Stimulated activated CD8-positive, alpha-beta memory T cell treated with anti-CD3 and anti-CD28 coated beads, Interleukin-7, amount 100 ng/mL, for 1 hour (primary cell): Measurements from ENCODE around the gene GJB4.
"Not testable (repeated sequence)": the region's sequence is repeated elsewhere in the genome, so short reads cannot be mapped to it uniquely, and the experiment has no call there.

Source experiments
- DNase-seq, 2 donors: peaks; one replicate each; pipeline ENCODE4 v3.0.0-alpha.2; 2020; ENCODE audit warnings: low read depth in 2 of 2

Gene GJB4

DNA sequence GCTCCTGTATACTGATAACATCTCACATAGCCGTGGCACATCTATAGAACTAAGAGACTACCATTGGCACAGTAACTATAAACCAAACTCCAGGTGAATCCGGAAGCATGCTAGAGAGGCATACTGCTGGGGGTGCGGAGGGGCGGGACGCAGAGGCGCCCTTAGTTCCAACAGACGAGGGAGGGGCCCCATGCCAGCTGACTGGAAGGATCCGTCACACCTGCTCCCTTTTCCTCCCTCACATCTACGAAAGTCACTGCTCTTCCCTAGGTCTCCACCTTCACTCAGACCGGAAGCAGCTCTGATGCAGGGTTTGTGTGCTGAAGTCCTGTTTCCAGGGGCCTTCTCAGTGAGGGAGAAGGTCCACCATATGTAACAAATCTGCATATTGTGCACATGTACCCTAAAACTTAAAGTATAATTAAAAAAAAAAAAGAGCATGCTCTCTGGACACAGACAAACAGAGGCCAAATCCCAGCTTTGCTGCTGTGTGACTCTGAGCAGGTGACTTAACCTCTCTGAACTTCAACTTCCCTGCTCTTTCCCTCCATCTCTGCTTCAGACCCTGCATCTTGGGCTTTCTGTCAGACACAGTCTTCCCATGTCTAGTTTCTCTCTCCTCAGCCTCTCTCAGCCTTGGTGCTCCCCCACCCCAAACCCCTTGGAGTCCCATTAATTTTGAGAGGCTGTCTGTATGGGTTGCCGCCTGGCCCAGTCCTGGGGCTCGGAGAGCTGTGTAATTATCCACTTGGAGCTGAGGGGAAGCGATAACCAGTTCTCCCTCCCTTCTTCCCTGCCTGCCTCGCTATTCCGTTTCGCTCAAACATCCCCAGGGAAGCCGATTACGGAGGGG lies 12.5 kb upstream of the GJB4 start:
- DNase-seq, result no peak

DNA sequence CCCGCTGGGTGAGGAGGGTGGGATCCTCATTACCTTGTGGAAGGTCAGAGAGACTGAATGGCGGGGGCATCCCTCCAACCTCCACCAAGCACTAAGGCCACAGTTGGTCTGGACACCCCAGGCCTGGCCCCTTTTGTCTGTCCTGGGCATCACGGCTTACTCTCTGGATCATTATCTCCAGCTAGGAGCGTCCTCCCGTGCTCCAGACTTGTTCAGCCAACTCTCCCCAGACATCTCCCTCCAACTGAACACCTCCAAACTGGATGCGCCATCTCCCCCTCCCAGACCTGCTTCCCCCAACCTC lies 11.9 kb upstream of the GJB4 start:
- DNase-seq, result no peak

DNA sequence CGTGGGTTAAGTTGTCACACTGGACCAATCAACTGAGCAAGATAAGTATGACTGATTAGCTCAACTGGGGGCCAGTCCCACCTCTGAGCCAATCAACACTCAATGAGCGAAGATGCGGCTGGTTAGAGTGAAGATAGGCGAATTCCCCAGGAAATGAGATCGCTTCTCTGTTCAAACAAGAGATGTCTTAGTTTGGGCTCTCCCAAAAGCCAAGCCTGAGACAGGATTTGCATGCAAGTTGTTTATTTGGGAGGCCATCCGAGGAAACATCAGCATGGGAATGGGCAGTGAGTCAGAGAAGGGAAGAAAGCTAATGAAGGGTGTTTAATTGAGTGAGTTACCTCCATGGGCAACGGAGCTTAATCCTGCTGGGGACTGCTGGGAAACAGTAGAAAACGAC lies 9.5 kb upstream of the GJB4 start:
- no peak for DNase-seq

DNA sequence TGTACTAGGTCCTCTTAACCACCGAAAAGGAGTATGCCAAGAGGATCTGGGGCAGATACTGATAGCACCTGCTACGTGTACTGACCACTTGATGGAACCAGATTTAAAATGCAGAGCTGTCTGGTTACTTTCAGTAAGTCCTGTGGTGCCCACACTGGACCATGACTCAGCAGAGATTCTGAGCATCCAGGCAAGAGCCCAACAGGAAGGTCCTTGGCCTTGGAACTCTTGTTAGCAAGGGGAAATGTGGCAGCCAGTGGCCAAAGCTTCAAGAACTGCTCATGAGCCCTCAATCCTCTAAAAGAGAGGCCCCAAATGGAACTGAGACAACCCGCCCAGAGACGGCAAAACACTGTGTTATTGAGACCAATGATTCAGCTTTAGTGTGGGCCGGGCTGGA lies 8.9 kb upstream of the GJB4 start:
- no peak for DNase-seq

DNA sequence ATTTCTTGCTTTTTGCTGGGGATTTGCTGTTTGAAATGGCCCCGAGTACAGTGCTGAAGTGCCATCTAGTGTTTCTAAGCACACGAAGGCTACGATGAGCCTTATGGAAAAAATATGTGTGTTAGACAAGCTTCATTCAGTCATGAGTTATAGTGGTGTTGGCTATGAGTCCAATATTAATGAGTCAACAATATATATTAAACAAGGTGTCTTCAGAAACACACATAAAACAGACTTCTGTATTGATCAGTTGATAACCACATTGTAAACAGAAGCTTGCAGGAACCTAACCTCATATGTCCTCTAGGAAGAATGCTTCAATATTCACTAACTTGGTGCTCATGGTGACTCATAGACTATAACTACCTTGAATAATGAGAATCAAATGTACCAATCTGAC lies 6.4 kb upstream of the GJB4 start:
- no peak for DNase-seq

DNA sequence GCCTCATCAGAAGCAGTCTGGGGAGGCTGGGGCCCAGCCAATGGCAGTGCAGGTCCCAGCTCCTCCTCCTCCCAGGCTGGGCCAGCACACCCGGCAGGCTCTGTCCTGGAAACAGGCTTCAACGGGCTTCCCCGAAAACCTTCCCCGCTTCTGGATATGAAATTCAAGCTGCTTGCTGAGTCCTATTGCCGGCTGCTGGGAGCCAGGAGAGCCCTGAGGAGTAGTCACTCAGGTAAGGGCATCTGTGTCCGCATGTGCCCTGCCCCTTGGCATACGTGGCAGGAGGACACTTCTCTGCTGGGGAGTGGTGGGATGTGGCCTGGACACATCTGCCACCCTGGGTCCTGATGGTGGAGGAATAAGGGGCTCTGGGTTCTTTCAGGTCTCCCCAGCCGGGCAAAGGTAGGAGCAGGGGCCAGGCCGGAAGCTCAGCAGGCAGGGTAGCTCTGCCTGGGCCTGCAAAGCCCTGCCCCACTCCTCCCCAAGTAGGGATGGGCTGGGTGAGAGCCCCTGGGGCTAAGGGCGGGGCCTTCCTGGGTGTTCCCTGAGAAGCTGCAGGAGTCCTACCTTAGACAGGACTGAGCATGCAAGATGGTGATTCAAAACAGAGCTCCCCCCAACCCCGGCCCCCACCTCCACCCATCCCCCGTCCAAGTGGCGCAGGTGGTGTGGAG lies 4.4 kb upstream of the GJB4 start, which contains the start of gene GJB5:
Gene GJB5 (plus strand): TSS at position 84 of the 674 bp plus-strand sequence. CDS start 2,284 bp downstream, outside the sequence.
- DNase-seq, result no peak

DNA sequence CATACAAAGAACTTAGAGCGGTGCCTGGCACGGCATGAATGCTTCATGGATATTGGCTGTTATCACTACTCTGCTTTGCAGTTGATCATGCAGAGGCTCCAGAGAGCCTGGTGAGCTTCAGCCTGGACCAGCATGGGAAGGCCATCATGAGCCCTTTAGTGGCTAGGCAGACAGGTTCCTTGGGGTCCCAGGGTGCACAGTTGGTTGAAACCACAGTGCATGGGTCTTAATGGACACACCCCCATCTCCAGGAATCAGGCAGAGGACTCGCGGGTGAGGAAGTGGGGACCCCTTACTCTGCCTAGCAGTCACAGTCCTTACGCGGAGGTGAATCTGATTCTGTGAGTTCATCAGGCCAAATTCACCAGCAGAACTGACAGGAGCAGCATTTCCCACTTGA lies 3.6 kb upstream of the GJB4 start:
- DNase-seq, result no peak

DNA sequence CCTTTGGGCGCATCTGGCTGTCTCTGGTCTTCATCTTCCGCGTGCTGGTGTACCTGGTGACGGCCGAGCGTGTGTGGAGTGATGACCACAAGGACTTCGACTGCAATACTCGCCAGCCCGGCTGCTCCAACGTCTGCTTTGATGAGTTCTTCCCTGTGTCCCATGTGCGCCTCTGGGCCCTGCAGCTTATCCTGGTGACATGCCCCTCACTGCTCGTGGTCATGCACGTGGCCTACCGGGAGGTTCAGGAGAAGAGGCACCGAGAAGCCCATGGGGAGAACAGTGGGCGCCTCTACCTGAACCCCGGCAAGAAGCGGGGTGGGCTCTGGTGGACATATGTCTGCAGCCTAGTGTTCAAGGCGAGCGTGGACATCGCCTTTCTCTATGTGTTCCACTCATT lies 2.2 kb upstream of the GJB4 start:
- DNase-seq, result no peak

DNA sequence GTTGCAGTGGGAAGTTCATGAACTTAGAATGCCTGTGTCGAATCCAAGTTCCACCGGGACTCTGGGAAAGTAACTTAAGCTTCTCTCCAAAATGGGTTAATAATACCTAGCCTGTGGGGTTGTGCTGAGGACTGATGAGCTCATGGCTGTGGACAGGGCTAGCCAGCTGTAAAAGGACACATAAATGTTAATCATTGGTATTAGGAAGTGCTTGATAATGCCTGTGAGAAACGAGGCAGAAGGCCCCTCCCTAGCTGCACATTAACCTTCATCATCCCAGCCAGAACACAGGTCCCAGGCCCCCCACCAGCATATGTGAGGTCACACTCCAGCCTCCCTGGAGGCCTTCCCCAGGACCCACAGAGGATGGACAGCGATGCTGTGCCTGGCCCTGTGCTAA lies 789 bp upstream of the GJB4 start:
- DNase-seq, result no peak

DNA sequence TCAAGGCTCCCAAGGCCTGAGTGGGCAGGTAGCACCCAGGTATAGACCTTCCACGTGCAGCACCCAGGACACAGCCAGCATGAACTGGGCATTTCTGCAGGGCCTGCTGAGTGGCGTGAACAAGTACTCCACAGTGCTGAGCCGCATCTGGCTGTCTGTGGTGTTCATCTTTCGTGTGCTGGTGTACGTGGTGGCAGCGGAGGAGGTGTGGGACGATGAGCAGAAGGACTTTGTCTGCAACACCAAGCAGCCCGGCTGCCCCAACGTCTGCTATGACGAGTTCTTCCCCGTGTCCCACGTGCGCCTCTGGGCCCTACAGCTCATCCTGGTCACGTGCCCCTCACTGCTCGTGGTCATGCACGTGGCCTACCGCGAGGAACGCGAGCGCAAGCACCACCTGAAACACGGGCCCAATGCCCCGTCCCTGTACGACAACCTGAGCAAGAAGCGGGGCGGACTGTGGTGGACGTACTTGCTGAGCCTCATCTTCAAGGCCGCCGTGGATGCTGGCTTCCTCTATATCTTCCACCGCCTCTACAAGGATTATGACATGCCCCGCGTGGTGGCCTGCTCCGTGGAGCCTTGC lies 1.7 kb downstream of the GJB4 start:
- DNase-seq, result no peak

DNA sequence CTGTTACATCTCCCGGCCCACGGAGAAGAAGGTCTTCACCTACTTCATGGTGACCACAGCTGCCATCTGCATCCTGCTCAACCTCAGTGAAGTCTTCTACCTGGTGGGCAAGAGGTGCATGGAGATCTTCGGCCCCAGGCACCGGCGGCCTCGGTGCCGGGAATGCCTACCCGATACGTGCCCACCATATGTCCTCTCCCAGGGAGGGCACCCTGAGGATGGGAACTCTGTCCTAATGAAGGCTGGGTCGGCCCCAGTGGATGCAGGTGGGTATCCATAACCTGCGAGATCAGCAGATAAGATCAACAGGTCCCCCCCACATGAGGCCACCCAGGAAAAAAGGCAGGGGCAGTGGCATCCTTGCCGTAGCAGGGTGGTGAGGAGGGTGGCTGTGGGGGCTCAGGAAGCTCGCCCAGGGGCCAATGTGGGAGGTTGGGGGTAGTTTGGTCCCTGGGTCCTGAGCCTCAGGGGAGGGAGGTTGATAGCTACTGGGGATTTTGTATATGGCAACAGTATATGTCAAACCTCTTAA lies 2.3 kb downstream of the GJB4 start:
- DNase-seq, result no peak

DNA sequence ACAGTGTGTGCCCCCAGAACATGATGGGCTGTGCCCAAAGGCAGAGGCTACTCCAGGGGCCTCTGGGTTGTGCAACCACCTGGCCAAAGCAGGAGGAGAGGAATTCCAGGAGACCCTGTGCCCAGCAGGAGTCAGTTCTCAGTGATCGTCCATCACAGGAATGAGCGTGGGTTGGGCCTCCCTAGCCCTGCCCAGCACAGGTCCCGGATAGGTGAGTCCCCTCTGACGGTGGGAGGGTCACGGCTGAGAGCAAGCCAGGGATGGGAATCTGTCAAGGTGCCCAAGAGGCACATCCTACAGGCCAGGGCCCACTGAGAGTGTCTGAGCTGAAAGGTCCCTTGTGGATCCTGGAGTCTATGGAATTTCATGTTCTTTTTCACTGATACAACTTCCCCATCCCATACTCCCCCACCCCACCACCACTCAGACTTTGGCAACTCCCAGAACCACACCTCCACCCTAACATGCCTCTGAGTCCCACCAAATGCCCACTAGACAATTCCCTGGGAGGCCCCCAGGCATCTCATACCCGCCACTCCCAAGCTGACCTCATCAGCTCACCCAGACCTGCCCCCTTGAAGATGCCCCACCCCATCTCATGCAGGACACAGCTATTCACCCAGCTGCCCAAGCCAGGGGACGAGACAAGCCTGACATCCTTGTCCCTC lies 3.1 kb downstream of the GJB4 start:
- DNase-seq, result no peak

DNA sequence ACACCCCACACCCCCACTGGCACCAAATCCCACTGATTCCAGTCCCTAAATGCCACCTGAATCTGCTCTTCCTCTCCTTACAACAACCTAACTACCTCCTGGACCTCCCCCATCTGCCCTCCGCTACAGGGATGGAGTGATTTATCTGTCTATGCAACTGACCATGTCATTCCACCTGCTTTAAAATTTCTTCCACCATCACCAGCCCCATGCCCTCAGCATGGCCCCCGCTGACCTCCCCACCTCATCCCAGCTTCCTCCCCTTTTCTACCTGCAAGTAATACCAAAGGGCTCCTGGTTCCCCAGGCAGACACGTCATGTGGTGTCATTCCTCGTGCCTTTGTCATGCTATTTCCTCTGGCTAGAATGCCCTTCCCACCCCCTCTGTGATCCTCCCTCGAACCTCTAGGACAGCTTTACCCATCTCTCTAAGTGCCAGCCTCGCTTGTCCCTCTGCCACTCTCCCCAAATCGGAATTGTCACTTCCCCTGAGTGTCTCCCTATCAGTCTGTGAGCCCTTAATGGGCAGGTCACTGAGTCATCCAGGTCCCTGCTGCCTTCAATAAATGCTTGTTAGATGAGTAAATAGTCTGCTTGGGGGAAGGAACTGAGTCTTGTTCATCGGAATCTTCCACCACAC lies 3.7 kb downstream of the GJB4 start:
- no peak for DNase-seq

DNA sequence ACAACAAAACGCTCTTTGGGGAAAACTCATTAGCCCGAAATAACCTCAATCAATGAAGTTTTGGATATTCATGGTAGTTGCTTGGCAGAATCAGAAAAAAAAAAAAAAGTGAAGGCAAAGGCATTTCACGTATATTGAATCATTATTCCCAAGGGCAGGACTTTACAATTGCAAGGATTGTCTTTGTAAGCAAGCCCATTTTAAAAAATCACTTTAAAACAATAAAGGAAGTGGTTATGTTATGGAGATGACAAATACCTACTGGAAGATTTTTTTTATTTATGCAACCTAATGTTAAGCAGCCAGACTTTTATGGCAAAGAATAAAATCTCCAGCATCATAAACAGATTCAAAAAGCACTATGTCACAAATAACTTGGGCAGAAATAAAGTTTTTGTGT lies 9.3 kb downstream of the GJB4 start:
- DNase-seq, result no peak

DNA sequence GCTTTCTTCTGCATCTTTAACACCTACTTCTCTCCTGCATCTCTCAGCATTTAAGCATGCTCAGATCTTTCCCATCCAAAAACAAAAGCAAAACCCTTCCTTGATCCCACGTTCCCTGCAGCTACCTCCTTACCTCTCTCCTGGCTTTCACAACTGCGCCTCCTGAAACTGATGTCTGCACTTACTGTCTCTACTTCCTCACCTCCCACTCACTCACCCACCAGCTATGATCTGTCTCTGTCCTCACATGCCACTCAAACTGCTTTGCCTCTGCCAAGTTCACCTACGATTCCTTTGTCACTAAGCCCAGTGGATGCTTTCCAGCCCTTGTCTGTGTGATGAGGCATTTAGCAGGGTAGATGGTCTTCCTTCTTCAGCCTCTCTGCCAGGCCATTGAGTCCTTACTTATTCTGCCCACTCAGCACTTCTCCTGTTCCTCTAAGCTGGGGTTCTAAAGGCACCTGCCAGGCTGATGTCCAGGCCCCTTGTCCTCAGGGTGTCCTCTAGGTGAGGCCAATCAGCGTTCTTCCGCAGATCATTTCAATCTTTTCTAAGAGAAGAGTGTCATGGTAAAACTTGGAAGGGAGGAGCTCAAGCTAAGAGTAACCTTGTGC lies 11.5 kb downstream of the GJB4 start:
- no peak for DNase-seq

DNA sequence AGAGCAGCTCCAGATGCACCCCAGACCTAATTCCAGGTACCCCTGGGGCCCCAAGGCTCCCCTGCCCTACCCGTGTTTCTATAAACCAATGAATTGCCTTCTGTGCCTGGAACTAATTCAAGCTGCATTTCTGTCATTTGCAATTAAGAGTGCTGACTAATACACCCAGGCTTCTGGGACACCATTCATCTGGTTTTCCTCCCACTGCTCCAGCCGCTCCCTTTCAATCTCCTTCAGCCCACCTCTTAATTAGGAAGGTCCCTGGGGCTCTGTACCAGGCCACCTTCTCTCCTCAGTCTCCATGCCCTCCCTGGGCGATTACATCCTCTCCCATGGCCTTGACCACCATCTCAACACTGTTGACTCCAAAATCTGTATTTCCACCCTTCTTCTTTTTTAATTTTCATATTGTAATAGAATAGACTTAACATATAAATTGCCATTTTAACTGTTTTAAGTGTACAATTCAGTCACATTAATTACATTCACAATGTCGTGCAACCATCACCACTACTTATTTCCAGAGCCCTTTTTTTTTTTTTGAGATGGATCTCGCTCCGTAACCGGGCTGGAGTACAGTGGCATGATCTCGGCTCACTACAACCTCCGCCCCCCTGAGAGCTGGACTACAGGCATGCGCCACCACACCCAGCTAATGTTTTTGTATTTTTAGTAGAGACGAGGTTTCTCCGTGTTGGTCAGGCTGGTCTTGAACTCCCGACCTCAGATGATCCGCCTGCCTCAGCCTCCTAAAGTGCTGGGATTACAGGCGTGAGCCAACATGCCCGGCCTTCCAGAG lies 12.2 kb downstream of the GJB4 start:
- DNase-seq, result no peak

DNA sequence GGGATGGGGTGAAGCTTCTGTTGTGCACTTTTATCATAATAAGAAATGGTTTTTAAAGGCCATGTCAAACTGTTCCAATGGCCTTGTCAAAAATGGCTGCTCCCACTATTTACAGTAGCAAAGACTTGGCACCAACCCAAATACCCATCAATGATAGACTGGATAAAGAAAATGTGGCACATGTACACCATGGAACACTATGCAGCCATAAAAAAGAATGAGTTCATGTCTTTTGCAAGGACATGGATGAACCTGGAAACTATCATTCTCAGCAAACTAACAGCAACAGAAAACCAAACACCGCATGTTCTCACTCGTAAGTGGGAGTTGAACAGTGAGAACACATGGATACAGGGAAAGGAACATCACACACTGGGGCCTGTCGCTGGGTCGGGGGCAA lies 13.6 kb downstream of the GJB4 start:
- not testable (repeated sequence) for DNase-seq

DNA sequence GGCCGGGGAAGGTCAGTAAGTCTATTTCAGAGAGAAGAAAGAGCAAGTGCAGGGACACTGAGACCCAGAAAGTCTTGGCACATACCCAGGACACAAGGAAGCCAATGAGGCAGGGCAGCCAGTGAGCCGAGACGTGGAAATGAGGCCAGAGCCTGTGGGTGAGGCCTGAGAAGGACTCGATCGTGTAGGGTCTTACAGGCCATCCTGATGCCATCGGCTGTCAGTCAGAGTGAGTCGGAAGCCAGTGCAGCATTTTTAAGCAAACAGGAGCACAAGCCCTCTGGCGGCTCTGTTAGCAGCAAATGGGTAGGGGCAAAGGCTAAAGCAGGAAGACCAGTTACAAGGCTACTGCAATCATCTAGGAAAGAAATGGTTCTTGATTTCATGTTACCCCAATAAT lies 15.4 kb downstream of the GJB4 start:
- DNase-seq, result no peak

DNA sequence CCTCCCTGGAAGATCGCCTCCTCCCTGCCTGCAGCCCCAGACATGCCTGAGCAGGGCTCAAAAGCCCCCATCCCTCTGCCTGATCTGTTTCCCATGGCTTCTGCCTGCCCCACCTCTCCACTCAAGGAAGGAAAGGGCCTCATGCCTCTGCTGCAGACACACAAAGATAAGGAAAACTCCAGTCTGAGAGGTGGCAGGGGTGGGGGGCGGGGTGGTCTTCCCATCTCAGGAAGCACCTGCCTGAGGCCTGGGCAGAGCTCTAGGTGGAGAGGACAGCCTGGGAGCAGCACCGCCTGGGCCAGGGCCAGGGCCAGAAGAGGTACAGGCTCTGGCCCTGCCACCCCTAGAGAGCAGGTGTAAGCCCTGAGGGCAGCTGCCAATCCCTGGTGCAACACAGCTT lies 17.4 kb downstream of the GJB4 start:
- no peak for DNase-seq

DNA sequence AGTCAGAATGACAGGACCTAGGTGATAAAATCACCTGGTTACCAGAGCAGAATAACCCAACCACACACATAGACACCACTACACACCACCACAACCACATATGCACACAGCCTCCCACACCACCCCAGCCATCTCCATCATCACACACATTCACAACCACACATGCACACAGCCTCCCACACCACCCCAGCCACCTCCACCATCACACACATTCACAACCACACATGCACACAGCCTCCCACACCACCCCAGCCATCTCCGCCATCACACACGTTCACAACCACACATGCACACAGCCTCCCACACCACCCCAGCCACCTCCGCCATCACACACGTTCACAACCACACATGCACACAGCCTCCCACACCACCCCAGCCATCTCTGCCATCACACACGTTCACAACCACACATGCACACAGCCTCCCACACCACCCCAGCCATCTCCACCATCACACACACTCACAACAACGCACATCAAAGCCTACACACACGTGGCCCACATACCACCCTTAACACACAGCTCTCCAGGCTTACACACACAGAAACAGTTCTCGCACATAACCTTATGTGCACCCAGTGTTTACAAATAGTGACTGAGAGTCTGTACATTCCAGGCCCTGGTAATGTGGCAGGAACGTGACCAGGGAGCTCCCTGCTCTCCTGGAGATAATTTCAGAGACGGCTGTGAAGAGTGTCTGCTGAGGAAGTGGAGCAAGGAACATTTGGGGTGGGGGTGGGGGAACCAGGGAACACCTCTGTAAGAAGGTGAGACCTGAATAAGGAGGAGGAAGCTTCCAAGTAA lies 18.2 kb downstream of the GJB4 start:
- DNase-seq, result no peak
